Caki2 (cell line): ENCODE results near the gene FAM114A1. TPM values are rescaled to one million over a fixed set of nuclear protein-coding genes. Genes with fewer than 3 reads are reported as not detected.
"Not testable (repeated sequence)": the region's sequence is repeated elsewhere in the genome, so short reads cannot be mapped to it uniquely, and the experiment has no call there.

ENCODE experiments used
- DNase-seq: peaks from one replicate; pipeline ENCODE4 v3.0.0-alpha.2; 2015; ENCODE audit warnings: low read depth
- in situ Hi-C: cut with HindIII; loops from 2 replicates; pipeline ENCODE4 v1.10.0; 2016; ENCODE audit warnings: low sequenced_read_pairs, low pct_unique_long_range_greater_than_20kb, mixed read lengths
- total RNA-seq: library from RNA; depleted of rRNA; stranded (reverse); fragments of >200 nt; shearing (Covaris generic); gene quantifications from 2 replicates; pipeline ENCODE4 v1.2.3, GENCODE V29; 2014; ENCODE audit warnings: low replicate concordance; rRNA removed

FAM114A1 gene
- total RNA-seq, 1 experiment from 2014 or later, result 79.7 TPM

DNA sequence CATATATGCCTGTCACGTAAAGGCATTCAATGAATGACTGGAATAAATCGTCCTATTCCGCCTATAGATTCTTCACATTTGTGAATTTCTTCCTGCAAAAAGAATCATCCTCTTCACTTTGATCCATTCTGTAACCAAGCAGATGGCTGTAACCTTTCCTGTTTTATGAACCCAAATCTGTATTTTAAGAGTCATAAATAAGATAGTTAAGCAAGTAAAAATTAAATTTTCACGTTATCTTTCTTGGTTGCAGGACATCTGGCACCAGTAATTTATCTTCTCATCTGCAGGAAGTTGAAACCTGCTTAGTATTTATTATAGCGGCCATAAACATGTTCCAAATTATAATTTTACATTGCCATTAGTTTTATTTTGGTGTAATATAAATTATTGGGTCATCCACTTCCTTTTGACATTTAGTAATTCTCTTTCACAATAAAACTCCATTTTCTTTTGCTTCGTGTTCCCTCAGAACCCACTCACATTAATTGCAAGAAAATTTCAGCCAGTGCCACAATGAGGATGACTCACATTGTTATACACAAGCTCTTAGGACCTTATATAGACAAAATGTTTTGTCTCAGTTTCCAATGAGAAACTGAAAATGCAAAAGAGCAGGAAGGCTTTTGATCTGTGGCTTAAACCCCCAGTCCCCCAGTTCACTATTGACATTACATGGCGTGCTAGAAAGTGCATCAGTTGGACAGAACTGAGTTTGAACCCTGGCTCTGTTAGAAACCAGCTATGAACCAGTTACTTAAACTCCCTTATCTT lies 113.5 kb downstream of the FAM114A1 start:
- DNase-seq, result no peak
- in situ Hi-C loops, result no loop called here

DNA sequence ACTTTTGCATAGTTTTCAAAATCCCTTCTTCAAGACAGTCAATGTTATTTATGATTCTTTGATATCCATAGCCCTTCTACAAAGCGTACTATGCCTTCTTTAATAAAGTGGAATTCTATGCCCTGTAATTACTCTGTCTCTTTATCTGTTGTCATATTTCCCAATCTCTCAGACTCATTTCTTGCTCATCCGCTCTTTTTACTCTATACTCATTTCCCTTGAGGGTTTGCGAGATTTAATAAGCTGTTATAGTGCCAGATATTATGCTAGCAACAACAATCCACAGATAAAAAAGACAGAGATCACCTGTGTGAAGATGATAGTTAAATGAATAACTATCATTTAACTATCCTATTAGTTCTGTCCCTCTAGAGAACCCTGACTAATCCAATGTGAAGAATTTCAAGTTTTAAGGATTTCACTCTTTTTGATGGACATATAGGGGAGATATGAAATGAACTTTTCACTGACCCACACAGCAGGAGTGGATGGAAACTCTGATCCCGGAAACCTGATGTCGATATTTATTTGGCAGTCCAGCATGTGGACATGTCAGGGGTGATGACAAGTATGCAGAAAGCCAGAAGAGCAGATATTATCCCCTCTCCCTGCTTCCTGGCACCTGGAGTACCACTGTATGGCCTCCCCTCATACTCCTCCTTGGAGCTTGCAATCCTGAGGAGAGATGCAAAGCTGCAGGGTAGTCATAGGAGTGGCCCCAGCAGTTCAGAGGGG lies 114.9 kb downstream of the FAM114A1 start:
- in situ Hi-C loops, result no loop called here

DNA sequence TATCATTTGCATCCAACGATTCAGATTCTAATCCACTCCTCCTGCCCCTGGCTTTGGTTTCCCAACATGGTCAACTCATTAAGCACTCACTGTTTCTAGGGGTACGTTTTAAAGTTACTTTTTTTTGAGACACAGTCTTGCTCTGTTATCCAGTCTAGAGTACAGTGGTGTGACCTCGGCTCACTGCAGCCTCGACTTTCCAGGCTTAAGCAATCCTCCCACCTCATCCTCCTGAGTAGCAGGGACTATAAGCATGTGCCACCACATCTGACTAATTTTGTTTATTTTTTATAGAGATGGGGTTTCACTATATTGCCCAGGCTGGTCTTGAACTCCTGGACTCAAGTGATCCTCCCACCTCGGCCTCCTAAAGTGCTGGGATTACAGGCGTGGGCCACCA lies 115.7 kb downstream of the FAM114A1 start:
- in situ Hi-C loops, result no loop called here

More for the DNA sequence above, 114.9 kb downstream of the FAM114A1 start:
- no peak for DNase-seq

DNA sequence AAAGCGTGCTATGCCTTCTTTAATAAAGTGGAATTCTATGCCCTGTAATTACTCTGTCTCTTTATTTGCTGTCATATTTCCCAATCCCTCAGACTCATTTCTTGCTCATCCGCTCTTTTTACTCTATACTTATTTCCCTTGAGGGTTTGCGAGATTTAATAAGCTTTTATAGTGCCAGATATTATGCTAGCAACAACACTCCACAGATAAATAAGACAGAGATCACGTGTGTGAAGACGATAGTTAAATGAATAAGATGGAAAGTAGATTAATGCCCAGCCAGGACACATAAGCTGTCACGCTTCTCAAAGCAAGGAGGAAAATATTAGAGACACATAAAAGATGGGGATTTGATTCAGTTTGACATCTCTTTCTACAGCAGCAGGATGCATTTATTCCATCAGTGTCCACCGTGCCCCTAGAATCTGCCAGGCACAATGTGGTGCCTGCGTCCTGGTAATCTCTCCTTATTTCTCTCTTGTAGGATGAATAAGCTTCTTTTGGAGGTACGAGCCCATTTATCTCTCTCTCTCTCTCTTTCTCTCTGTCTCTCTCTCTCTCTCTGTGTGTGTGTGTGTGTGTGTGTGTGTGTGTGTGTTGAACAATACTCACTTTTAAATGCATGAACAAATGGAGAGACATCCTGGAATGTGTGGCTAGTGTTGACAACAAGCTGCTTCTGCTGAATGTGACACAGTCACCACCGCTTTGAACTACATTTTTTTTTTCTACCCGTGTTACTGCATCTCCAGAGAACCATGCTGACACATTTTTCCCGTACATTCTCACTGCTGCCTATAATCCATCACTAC lies 116.4 kb downstream of the FAM114A1 start:
- no peak for DNase-seq
- in situ Hi-C loops, result no loop called here

More for the DNA sequence above, 115.7 kb downstream of the FAM114A1 start:
- no peak for DNase-seq

DNA sequence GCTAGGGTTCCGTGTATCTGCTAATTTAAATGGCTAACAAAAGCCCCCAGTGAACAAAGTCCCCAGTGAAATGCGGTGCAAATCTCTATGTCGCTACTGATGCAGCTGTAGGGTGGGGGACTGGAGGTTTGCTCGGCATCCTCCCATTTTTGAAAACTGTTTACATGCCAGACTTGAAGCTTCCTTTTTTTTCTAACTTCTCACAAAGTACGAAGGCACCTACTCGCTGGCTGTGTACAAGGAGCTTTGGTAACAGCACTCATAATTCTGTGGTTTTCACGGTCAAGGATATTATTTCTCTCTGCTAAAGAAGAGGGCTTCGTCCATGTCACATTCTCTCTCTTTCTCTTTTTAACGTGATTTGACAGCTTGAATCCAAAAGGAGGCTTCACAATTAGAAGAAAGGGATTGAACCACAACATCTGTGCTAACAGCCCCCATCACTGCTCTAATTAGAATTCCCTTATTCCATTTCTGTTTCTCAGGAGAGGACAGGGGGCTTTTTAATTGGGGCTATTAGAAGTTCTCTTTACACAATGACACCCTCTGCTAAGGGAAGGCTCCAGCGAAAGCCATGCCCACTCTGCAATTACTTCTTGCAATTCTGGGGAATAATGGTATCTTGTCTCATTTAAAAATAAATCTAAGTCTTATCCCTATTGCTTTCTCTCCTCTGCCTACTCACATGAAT lies 117.9 kb downstream of the FAM114A1 start:
- in situ Hi-C loops, result no loop called here
- no peak for DNase-seq

DNA sequence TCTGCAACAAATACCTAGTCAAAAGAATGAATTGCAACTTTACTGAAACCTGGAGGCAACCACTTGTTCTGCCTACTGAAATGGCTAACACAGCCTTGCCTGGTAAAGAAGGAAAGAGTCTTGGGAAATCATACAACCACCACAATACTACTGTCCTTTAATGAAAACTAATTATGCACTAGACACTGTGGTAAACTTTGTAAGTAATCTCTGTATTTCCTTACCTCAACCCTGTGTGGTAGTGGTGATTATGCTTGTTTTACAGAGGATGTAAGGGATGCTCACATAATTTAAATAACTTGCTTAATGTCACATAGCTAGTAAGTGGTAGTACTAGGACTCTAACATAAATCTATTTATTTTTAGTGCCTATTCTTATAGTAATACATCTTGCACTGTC lies 119.9 kb downstream of the FAM114A1 start:
- in situ Hi-C loops, result no loop called here
- DNase-seq, result no peak

DNA sequence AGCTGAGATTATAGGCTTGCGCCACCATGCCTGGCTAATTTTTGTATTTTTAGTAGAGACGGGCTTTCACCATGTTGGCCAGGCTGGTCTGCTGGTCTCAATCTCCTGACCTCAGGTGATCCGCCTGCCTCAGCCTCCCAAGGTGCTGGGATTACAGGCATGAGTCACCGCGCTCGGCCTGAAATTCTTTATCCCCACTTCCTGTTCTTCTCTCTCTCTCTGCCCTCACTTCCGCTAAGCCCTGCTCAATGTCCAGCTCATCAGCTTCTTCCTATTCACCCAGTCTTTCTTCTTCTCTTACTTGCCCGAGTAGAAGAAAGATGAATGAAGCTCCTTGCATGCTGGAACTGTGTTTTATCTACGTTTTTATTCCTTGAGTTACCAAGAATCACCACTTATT lies 120.7 kb downstream of the FAM114A1 start:
- in situ Hi-C loops, DNase-seq: not testable (repeated sequence)

DNA sequence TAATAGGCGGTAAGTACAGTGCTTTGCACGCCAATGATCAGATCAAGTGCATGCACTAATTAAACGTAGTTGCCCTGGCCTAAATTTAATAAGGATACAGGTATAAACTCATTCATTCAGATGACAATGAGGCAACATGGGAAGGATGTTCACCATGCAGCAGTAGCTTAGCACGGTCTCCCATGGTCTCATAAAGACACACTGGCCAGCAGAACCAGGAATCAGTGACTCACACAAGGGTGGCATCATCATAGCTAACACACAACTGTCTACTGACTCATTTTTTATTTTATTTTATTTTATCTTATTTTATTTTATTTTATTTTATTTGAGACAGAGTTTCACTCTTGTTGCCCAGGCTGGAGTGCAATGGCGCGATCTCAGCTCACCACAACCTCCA lies 121.9 kb downstream of the FAM114A1 start:
- in situ Hi-C loops, result no loop called here
- no peak for DNase-seq

DNA sequence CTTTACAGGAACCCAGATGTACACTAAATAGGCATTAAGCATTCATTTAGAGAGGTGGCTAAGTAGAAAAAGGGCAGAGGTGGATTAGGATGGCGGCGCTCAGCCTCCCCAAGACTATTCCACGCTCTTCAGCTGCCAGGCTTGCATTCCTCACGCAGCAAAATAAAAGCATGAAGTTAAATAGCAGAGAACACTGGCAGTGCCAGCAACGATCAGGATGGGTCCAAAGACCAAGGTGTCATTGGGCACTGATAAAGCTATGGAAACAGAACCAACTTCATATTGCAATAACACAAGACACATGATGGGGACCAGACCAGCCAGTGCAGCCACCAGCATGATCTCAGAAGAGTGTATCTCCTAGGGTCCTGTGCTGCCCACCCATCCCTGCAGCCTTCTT lies 122.6 kb downstream of the FAM114A1 start:
- no peak for DNase-seq

DNA sequence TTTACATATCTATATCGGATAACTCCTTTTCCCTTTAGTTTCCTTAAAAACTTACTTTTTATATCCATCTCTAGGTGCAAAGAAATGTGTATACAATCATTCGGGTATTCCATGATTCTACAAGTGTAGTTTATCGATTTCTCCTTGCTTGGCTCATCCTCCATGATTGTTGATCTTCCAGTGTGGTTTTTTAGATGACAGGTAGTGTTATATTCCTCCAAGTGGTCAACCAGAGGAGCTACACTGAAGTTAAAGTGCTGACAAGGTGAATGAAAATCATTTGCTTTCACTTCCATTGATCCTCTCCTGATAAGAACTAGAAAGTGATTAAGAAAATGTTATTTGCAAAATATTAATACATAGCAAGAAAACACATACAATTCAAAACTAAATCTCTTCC lies 126.1 kb downstream of the FAM114A1 start:
- no peak for DNase-seq

More for the DNA sequence above, 122.6 kb downstream of the FAM114A1 start:
- in situ Hi-C loops, result no loop called here

DNA sequence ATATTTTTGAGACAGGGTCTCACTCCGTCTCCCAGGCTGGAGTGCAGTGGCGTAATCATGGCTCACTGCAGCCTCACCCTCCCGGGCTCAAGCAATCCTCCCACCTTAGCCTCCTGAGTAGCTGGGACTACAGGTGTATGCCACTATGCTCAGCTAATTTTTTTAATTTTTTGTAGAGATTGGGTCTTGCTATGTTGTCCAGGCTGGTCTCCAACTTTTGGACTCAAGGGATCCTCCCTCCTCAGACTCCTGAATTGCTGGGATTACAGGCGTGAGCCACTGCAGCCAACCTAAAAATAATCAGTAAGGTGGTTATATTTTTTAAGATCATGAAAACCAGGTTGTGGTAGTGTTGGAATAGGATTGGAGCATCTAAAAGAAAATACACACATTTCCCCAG lies 126.5 kb downstream of the FAM114A1 start:
- no peak for DNase-seq
- in situ Hi-C loops, result no loop called here

More for the DNA sequence above, 126.1 kb downstream of the FAM114A1 start:
- in situ Hi-C loops, result no loop called here

Other genes starting within 250 kb of the FAM114A1 start
- 5.7 and 6.6 TPM in 2 replicates for gene KLF3, start 203.6 kb upstream of the FAM114A1 start, total RNA-seq
- not detected in 2 replicates for gene TLR10, start 84.8 kb upstream of the FAM114A1 start, total RNA-seq
- 1.5 and 3.9 TPM in 2 replicates for gene TLR1, start 63.0 kb upstream of the FAM114A1 start, total RNA-seq
- gene TLR6, start 11.0 kb upstream of the FAM114A1 start, total RNA-seq, result 0.96 and 6.2 TPM in 2 replicates
- gene TMEM156, start 164.6 kb downstream of the FAM114A1 start, total RNA-seq, result 40.0 and 64.9 TPM in 2 replicates
- 73.7 and 86.1 TPM in 2 replicates for gene KLHL5, start 194.4 kb downstream of the FAM114A1 start, total RNA-seq